CD4-positive, alpha-beta T cell (primary cell): ENCODE measurements around the gene MT1HL1. TPM values are rescaled to one million over a fixed set of nuclear protein-coding genes. Genes with fewer than 3 reads are reported as not detected.

ENCODE experiments used
- ATAC-seq: fragments of 200-7000 bp; cut with Tn5 transposase; one replicate; pipeline ENCODE4 v1.10.0; 2022; ENCODE audit warnings: mild to moderate bottlenecking; ENCODE audit not compliant: poor library complexity
- CTCF ChIA-PET: fragments of 350-600 bp; sonication (Branson Sonifier 250); formaldehyde crosslinking; loops from one replicate; lab custom pipeline; 2021; ENCODE audit warnings: antibody characterized with exemption, inconsistent platforms; lab: Charles Lee
- POLR2A ChIA-PET: fragments of 350-600 bp; sonication (Branson Sonifier 250); formaldehyde crosslinking; loops from one replicate; lab custom pipeline; 2021; ENCODE audit warnings: antibody characterized with exemption, inconsistent platforms; lab: Charles Lee
- DNase-seq, 14 experiments: peaks; one replicate each; pipeline ENCODE4 v3.0.0-alpha.2; 2013 to 2020; ENCODE audit warnings: mixed read lengths in 2 of 14
- H3K27ac ChIP-seq, 2 donors: one replicate each; pipeline versions ENCODE4 v1.5.1 to v1.7.0; 2013; ENCODE audit warnings: low read length in 2 of 2, low read depth in 1 of 2, mild to moderate bottlenecking in 1 of 2
- H3K27me3 ChIP-seq, 2 experiments: 1 replicate in 1 of 2; 2 replicates in 1 of 2; pipeline versions ENCODE4 v1.6.1 to v1.7.0; 2013; ENCODE audit warnings: low read length in 2 of 2, control low read depth in 1 of 2, mild to moderate bottlenecking in 1 of 2, moderate library complexity in 1 of 2; ENCODE audit not compliant: insufficient read depth in 2 of 2, control insufficient read depth in 1 of 2
- H3K36me3 ChIP-seq: one replicate; pipeline ENCODE4 v1.6.1; 2013; ENCODE audit warnings: low read length, control low read depth; ENCODE audit not compliant: insufficient read depth
- H3K4me1 ChIP-seq: one replicate; pipeline ENCODE4 v1.6.1; 2013; ENCODE audit warnings: low read length, control low read depth; ENCODE audit not compliant: insufficient read depth
- H3K4me3 ChIP-seq: one replicate; pipeline ENCODE4 v1.5.1; 2013; ENCODE audit warnings: mild to moderate bottlenecking, low read length, moderate library complexity
- H3K9me3 ChIP-seq, 2 experiments: 1 replicate in 1 of 2; 2 replicates in 1 of 2; pipeline versions ENCODE4 v1.6.1 to v1.7.0; 2013; ENCODE audit warnings: low read length in 2 of 2, mild to moderate bottlenecking in 2 of 2, control low read depth in 1 of 2, moderate library complexity in 1 of 2; ENCODE audit not compliant: control insufficient read depth in 1 of 2, insufficient read depth in 1 of 2
- H3K27ac Mint-ChIP-seq: one replicate; pipeline ENCODE4 v1.8.0; 2020; ENCODE audit warnings: mixed read lengths
- H3K27me3 Mint-ChIP-seq: one replicate; pipeline ENCODE4 v1.8.0; 2021; ENCODE audit warnings: mixed read lengths
- H3K36me3 Mint-ChIP-seq: one replicate; pipeline ENCODE4 v1.8.0; 2021; ENCODE audit warnings: low read depth, mixed read lengths
- H3K4me1 Mint-ChIP-seq: one replicate; pipeline ENCODE4 v1.8.0; 2021; ENCODE audit warnings: low read depth, mixed read lengths
- H3K4me3 Mint-ChIP-seq: one replicate; pipeline ENCODE4 v1.8.0; 2020; ENCODE audit warnings: mild to moderate bottlenecking, mixed read lengths
- H3K9me3 Mint-ChIP-seq: one replicate; pipeline ENCODE4 v1.8.0; 2020; ENCODE audit warnings: mixed read lengths
- CTCF ChIP-seq: fragments of 200-600 bp; IDR thresholded peaks from one replicate; pipeline ENCODE4 v1.8.0; 2022; ENCODE audit warnings: antibody characterized with exemption, mild to moderate bottlenecking
- intact Hi-C, 2 experiments: fragments of 100-400 bp; cut with DNase I in 1 of 2; cut with micrococcal nuclease in 1 of 2; formaldehyde crosslinking; loops; one replicate each; pipeline versions ENCODE4 v1.15.1 to v1.9.0; 2023 to 2025; cut with DNase I, micrococcal nuclease
- total RNA-seq, 174 experiments: library from RNA in 2 of 174; stranded (reverse) in 2 of 174; gene quantifications; one replicate each; pipeline ENCODE4 v1.2.3 and lab custom pipeline; 2021 to 2026

Gene MT1HL1
- total RNA-seq, 2 experiments from 2014 or later, result not detected

GRCh38 chr1:237042892-237043576 lies 38.8 kb upstream of the MT1HL1 start:
- Mint-ChIP-seq H3K36me3 (no peaks in the 10 kb centered on the region), H3K9me3 (no peaks in the 10 kb centered on the region), H3K4me3 (no peak overlapping the region), H3K27me3 (peaks cover 42% of the 10 kb centered on the region), H3K4me1 (peaks cover 14% of the 10 kb centered on the region), H3K27ac (no peak overlapping the region)
- CTCF ChIA-PET, result interaction anchor here (1.1 kb wide), 1 partner anchor 18 kb away, joined by 3 read pairs; no protein-coding TSS in a partner anchor
- no peak for TF ChIP-seq CTCF
- Histone ChIP-seq H3K27ac (no peak overlapping the region), H3K27me3 (peaks cover 28 to 52% of the 10 kb centered on the region in 2 experiments), H3K4me3 (no peak overlapping the region), H3K36me3 (no peaks in the 10 kb centered on the region), H3K4me1 (no peaks in the 10 kb centered on the region), H3K9me3 (peaks cover 0 to 6% of the 10 kb centered on the region in 2 experiments)
- no peak for DNase-seq
- intact Hi-C loops, result no loop called here
- POLR2A ChIA-PET, result no interaction called here
- no peak for ATAC-seq

- H3K27me3 Mint-ChIP-seq, result peaks cover 42% of the 10 kb centered on the region
- H3K4me3 Mint-ChIP-seq, result no peak overlapping the region
- TF ChIP-seq CTCF, result no peak
- H3K9me3 Mint-ChIP-seq, result no peaks in the 10 kb centered on the region
- Histone ChIP-seq H3K27ac (no peak overlapping the region), H3K4me3 (no peak overlapping the region), H3K4me1 (no peaks in the 10 kb centered on the region), H3K36me3 (no peaks in the 10 kb centered on the region), H3K27me3 (peaks cover 28 to 49% of the 10 kb centered on the region in 2 experiments), H3K9me3 (peaks cover 0 to 6% of the 10 kb centered on the region in 2 experiments)
- ATAC-seq (no peak), DNase-seq (no peak)
- H3K36me3 Mint-ChIP-seq, result no peaks in the 10 kb centered on the region
- H3K4me1 Mint-ChIP-seq, result peaks cover 14% of the 10 kb centered on the region
- intact Hi-C loops, result no loop called here
- CTCF ChIA-PET, result no interaction called here
- POLR2A ChIA-PET, result no interaction called here
- no peak overlapping the region for H3K27ac Mint-ChIP-seq
Observed at GRCh38 chr1:237042526-237042891, 38.3 kb upstream of the MT1HL1 start.

GRCh38 chr1:237041795-237042525 lies 37.7 kb upstream of the MT1HL1 start, which contains the start of gene RYR2:
Gene RYR2 (plus strand): TSS chr1:237042184. CDS start chr1:237042522, 338 bp downstream.
- peaks cover 42% of the 10 kb centered on the region for H3K27me3 Mint-ChIP-seq
- ChIA-PET POLR2A (no interaction called here), CTCF (no interaction called here)
- H3K27me3 ChIP-seq, result peaks cover 28 to 44% of the 10 kb centered on the region in 2 experiments
- no peaks in the 10 kb centered on the region for H3K36me3 Mint-ChIP-seq
- H3K4me1 ChIP-seq, result no peaks in the 10 kb centered on the region
- intact Hi-C loops, result no loop called here
- no peaks in the 10 kb centered on the region for H3K36me3 ChIP-seq
- no peak within 1 kb of the TSS for H3K27ac Mint-ChIP-seq
- no peaks in the 10 kb centered on the region for H3K9me3 Mint-ChIP-seq
- H3K9me3 ChIP-seq, result peaks cover 0 to 6% of the 10 kb centered on the region in 2 experiments
- no peak for DNase-seq
- H3K27ac ChIP-seq, result no peak within 1 kb of the TSS
- H3K4me3 Mint-ChIP-seq, result peak within 1 kb of the TSS; percentile 1
- no peak for ATAC-seq
- H3K4me3 ChIP-seq, result no peak within 1 kb of the TSS
- no peak for TF ChIP-seq CTCF
- H3K4me1 Mint-ChIP-seq, result peaks cover 14% of the 10 kb centered on the region
